ENCODE results near the gene SLC35G4.

DNA sequence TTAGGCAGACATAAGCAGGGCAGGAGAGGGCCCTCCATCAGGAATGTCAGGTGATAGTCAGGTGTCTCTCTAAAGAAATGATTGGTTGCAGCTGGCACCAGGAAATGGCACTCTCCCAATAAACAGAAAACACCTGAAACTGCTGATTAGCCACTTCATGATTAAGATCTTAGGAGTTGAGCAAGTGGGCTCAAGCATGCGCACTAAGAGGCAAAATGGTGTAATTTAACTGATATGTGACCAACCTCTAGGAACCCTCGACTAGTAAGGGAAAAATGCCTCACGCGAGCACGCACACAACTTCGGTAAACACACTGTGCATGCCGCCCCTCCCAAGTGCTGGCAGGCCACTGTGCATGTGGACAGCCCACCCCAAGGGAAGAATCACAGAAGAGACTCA is 23.8 kb upstream of the SLC35G4 start:
- TF ChIP-seq, protein P1, sequence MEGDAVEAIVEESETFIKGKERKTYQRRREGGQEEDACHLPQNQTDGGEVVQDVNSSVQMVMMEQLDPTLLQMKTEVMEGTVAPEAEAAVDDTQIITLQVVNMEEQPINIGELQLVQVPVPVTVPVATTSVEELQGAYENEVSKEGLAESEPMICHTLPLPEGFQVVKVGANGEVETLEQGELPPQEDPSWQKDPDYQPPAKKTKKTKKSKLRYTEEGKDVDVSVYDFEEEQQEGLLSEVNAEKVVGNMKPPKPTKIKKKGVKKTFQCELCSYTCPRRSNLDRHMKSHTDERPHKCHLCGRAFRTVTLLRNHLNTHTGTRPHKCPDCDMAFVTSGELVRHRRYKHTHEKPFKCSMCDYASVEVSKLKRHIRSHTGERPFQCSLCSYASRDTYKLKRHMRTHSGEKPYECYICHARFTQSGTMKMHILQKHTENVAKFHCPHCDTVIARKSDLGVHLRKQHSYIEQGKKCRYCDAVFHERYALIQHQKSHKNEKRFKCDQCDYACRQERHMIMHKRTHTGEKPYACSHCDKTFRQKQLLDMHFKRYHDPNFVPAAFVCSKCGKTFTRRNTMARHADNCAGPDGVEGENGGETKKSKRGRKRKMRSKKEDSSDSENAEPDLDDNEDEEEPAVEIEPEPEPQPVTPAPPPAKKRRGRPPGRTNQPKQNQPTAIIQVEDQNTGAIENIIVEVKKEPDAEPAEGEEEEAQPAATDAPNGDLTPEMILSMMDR (IDR thresholded peaks at IDR 0.05): no peak
- TF ChIP-seq POLR2A (IDR thresholded peaks at IDR 0.05): no peak

Measured in lower leg skin (tissue), 3 donors.